IPS-15b (cell line): ENCODE data around the gene WNK4.
A peak's percentile ranks its signal among the peaks of the same experiment; 100 is the strongest.
"Not testable (repeated sequence)": the region's sequence is repeated elsewhere in the genome, so short reads cannot be mapped to it uniquely, and the experiment has no call there.

Experiments used
- H3K27me3 ChIP-seq: one replicate; pipeline ENCODE4 v1.6.1; 2013; ENCODE audit warnings: low read length; ENCODE audit not compliant: control insufficient read depth, insufficient read depth
- H3K36me3 ChIP-seq: one replicate; pipeline ENCODE4 v1.6.1; 2013; ENCODE audit warnings: low read length; ENCODE audit not compliant: control insufficient read depth, insufficient read depth
- H3K4me1 ChIP-seq: one replicate; pipeline ENCODE4 v1.6.1; 2013; ENCODE audit warnings: mild to moderate bottlenecking, low read length; ENCODE audit not compliant: control insufficient read depth, insufficient read depth
- H3K4me3 ChIP-seq: one replicate; pipeline ENCODE4 v1.5.1; 2013; ENCODE audit warnings: low read depth, low read length
- H3K9ac ChIP-seq: one replicate; pipeline ENCODE4 v1.6.1; 2013; ENCODE audit warnings: low read depth, mild to moderate bottlenecking, low read length
- H3K9me3 ChIP-seq: one replicate; pipeline ENCODE4 v1.6.1; 2013; ENCODE audit warnings: mild to moderate bottlenecking, low read length; ENCODE audit not compliant: control insufficient read depth, insufficient read depth

Gene WNK4

GRCh38 chr17:42754782-42755181, 25.6 kb upstream of the WNK4 start:
- H3K9me3 ChIP-seq = no peaks in the 10 kb centered on the region
- H3K27me3 ChIP-seq = peaks cover 5% of the 10 kb centered on the region
- no peak overlapping the region for H3K4me3 ChIP-seq
- H3K4me1 ChIP-seq = no peaks in the 10 kb centered on the region
- H3K36me3 ChIP-seq = no peaks in the 10 kb centered on the region
- H3K9ac ChIP-seq = no peak overlapping the region

- Histone ChIP-seq H3K36me3 (no peaks in the 10 kb centered on the region), H3K27me3 (peaks cover 25% of the 10 kb centered on the region), H3K9me3 (no peaks in the 10 kb centered on the region), H3K9ac (no peak overlapping the region), H3K4me1 (peaks cover 2% of the 10 kb centered on the region), H3K4me3 (peak overlapping the region; percentile 56)
These were observed 20.3 kb upstream of the WNK4 start for GRCh38 chr17:42759982-42760651.

GRCh38 chr17:42760652-42761581, 19.5 kb upstream of the WNK4 start, which contains the start of gene RAMP2:
Gene RAMP2, plus strand, starts transcription at chr17:42761227. Its CDS starts 35 bp downstream, at chr17:42761262.
- H3K9me3 ChIP-seq = no peaks in the 10 kb centered on the region
- H3K4me1 ChIP-seq = peaks cover 2% of the 10 kb centered on the region
- H3K27me3 ChIP-seq = peaks cover 25% of the 10 kb centered on the region
- H3K36me3 ChIP-seq = no peaks in the 10 kb centered on the region
- H3K4me3 ChIP-seq = peak within 1 kb of the TSS; percentile 56
- peak within 1 kb of the TSS; percentile 37 for H3K9ac ChIP-seq

- Histone ChIP-seq H3K9ac (no peak overlapping the region), H3K36me3 (no peaks in the 10 kb centered on the region), H3K4me3 (peak overlapping the region; percentile 56), H3K27me3 (peaks cover 25% of the 10 kb centered on the region), H3K9me3 (no peaks in the 10 kb centered on the region), H3K4me1 (peaks cover 2% of the 10 kb centered on the region)
These were observed 18.8 kb upstream of the WNK4 start for GRCh38 chr17:42761638-42762037.

GRCh38 chr17:42766124-42766523, 14.3 kb upstream of the WNK4 start:
- H3K36me3 ChIP-seq = no peaks in the 10 kb centered on the region
- H3K9me3 ChIP-seq = no peaks in the 10 kb centered on the region
- H3K4me3 ChIP-seq = no peak overlapping the region
- H3K4me1 ChIP-seq = peaks cover 2% of the 10 kb centered on the region
- H3K9ac ChIP-seq = no peak overlapping the region
- H3K27me3 ChIP-seq = peaks cover 12% of the 10 kb centered on the region

- H3K9ac ChIP-seq = no peak overlapping the region
- no peaks in the 10 kb centered on the region for H3K36me3 ChIP-seq
- peaks cover 2% of the 10 kb centered on the region for H3K4me1 ChIP-seq
- no peak overlapping the region for H3K4me3 ChIP-seq
- H3K9me3 ChIP-seq = no peaks in the 10 kb centered on the region
- peaks cover 2% of the 10 kb centered on the region for H3K27me3 ChIP-seq
These were observed 12.9 kb upstream of the WNK4 start for GRCh38 chr17:42767512-42767911.

GRCh38 chr17:42768006-42768405, 12.4 kb upstream of the WNK4 start:
- not testable (repeated sequence) for H3K9me3 ChIP-seq, H3K36me3 ChIP-seq, H3K4me1 ChIP-seq, H3K27me3 ChIP-seq, H3K4me3 ChIP-seq, H3K9ac ChIP-seq

GRCh38 chr17:42769964-42770363, 10.4 kb upstream of the WNK4 start:
- not testable (repeated sequence) for H3K9me3 ChIP-seq, H3K4me3 ChIP-seq, H3K9ac ChIP-seq, H3K4me1 ChIP-seq, H3K27me3 ChIP-seq, H3K36me3 ChIP-seq

GRCh38 chr17:42772945-42773289, 7.5 kb upstream of the WNK4 start:
- no peaks in the 10 kb centered on the region for H3K9me3 ChIP-seq
- no peaks in the 10 kb centered on the region for H3K36me3 ChIP-seq
- H3K9ac ChIP-seq = peak overlapping the region; percentile 97
- H3K27me3 ChIP-seq = no peaks in the 10 kb centered on the region
- H3K4me3 ChIP-seq = peak overlapping the region; percentile 98
- H3K4me1 ChIP-seq = no peaks in the 10 kb centered on the region

GRCh38 chr17:42773290-42774035, 6.9 kb upstream of the WNK4 start, which contains the start of gene VPS25:
Gene VPS25, plus strand, starts transcription at chr17:42773449. Its CDS starts 27 bp downstream, at chr17:42773476.
- no peaks in the 10 kb centered on the region for H3K9me3 ChIP-seq
- no peaks in the 10 kb centered on the region for H3K27me3 ChIP-seq
- H3K9ac ChIP-seq = peak within 1 kb of the TSS; percentile 97
- no peaks in the 10 kb centered on the region for H3K4me1 ChIP-seq
- peak within 1 kb of the TSS; percentile 98 for H3K4me3 ChIP-seq
- peaks cover 4% of the 10 kb centered on the region for H3K36me3 ChIP-seq

- Histone ChIP-seq H3K4me1 (no peaks in the 10 kb centered on the region), H3K27me3 (no peaks in the 10 kb centered on the region), H3K9me3 (no peaks in the 10 kb centered on the region), H3K4me3 (peak overlapping the region; percentile 98), H3K36me3 (peaks cover 12% of the 10 kb centered on the region), H3K9ac (no peak overlapping the region)
These were observed 6.2 kb upstream of the WNK4 start for GRCh38 chr17:42774066-42774745.
